ENCODE results near the gene CADPS2. TPM values are rescaled to one million over a fixed set of nuclear protein-coding genes. Genes with fewer than 3 reads are reported as not detected.

The CADPS2 gene
- total RNA-seq, 1 donor from 2014 or later, result 4.3 TPM

- no peaks in the 10 kb centered on the region for H3K36me3 Mint-ChIP-seq (ENCODE audit: insufficient read depth)
Observed at GRCh38 chr7:122327969-122328368, 558.3 kb downstream of the CADPS2 start.

GRCh38 chr7:122316467-122317388 lies 569.5 kb downstream of the CADPS2 start:
- peaks cover 92% of the 10 kb centered on the region for H3K27me3 Mint-ChIP-seq
- TF ChIP-seq CTCF (IDR thresholded peaks at IDR 0.05; ENCODE audit: unreplicated experiment), result no peak
- no peaks in the 10 kb centered on the region for H3K4me1 Mint-ChIP-seq (ENCODE audit: low read depth)
- no peaks in the 10 kb centered on the region for H3K36me3 Mint-ChIP-seq (ENCODE audit: insufficient read depth)
- H3K27ac Mint-ChIP-seq, result no peak overlapping the region
- DNase-seq (ENCODE audit: low spot score, unreplicated experiment), result no peak
- no peak overlapping the region for H3K4me3 Mint-ChIP-seq (ENCODE audit: low read depth)
- no peaks in the 10 kb centered on the region for H3K9me3 Mint-ChIP-seq (ENCODE audit: low read depth)

More at GRCh38 chr7:122327969-122328368, 558.3 kb downstream of the CADPS2 start:
- no peak overlapping the region for H3K4me3 Mint-ChIP-seq (ENCODE audit: low read depth)
- H3K4me1 Mint-ChIP-seq (ENCODE audit: low read depth), result peaks cover 2% of the 10 kb centered on the region
- peaks cover 13% of the 10 kb centered on the region for H3K27me3 Mint-ChIP-seq
- no peak for DNase-seq (ENCODE audit: low spot score, unreplicated experiment)
- TF ChIP-seq CTCF (IDR thresholded peaks at IDR 0.05; ENCODE audit: unreplicated experiment), result no peak
- H3K27ac Mint-ChIP-seq, result no peak overlapping the region
- no peaks in the 10 kb centered on the region for H3K9me3 Mint-ChIP-seq (ENCODE audit: low read depth)

- no peak for TF ChIP-seq CTCF (IDR thresholded peaks at IDR 0.05; ENCODE audit: unreplicated experiment)
- peaks cover 95% of the 10 kb centered on the region for H3K27me3 Mint-ChIP-seq
- DNase-seq (ENCODE audit: low spot score, unreplicated experiment), result no peak
- no peak overlapping the region for H3K27ac Mint-ChIP-seq
- no peak overlapping the region for H3K4me3 Mint-ChIP-seq (ENCODE audit: low read depth)
- H3K4me1 Mint-ChIP-seq (ENCODE audit: low read depth), result peaks cover 2% of the 10 kb centered on the region
- no peaks in the 10 kb centered on the region for H3K36me3 Mint-ChIP-seq (ENCODE audit: insufficient read depth)
- no peaks in the 10 kb centered on the region for H3K9me3 Mint-ChIP-seq (ENCODE audit: low read depth)
Observed at GRCh38 chr7:122315507-122316466, 570.5 kb downstream of the CADPS2 start.

- H3K27me3 Mint-ChIP-seq, result peaks cover 97% of the 10 kb centered on the region
- TF ChIP-seq CTCF (IDR thresholded peaks at IDR 0.05; ENCODE audit: unreplicated experiment), result no peak
Observed at GRCh38 chr7:122314284-122314683, 572.0 kb downstream of the CADPS2 start.

GRCh38 chr7:122312789-122313188 lies 573.5 kb downstream of the CADPS2 start:
- no peak for TF ChIP-seq CTCF (IDR thresholded peaks at IDR 0.05; ENCODE audit: unreplicated experiment)
- H3K27ac Mint-ChIP-seq, result no peak overlapping the region
- H3K4me3 Mint-ChIP-seq (ENCODE audit: low read depth), result no peak overlapping the region
- H3K4me1 Mint-ChIP-seq (ENCODE audit: low read depth), result peaks cover 6% of the 10 kb centered on the region
- DNase-seq (ENCODE audit: low spot score, unreplicated experiment), result no peak
- H3K36me3 Mint-ChIP-seq (ENCODE audit: insufficient read depth), result no peaks in the 10 kb centered on the region
- H3K9me3 Mint-ChIP-seq (ENCODE audit: low read depth), result no peaks in the 10 kb centered on the region
- H3K27me3 Mint-ChIP-seq, result peaks cover 97% of the 10 kb centered on the region

More at GRCh38 chr7:122314284-122314683, 572.0 kb downstream of the CADPS2 start:
- no peak overlapping the region for H3K27ac Mint-ChIP-seq
- H3K4me1 Mint-ChIP-seq (ENCODE audit: low read depth), result peaks cover 6% of the 10 kb centered on the region
- no peaks in the 10 kb centered on the region for H3K36me3 Mint-ChIP-seq (ENCODE audit: insufficient read depth)
- H3K4me3 Mint-ChIP-seq (ENCODE audit: low read depth), result no peak overlapping the region
- no peak for DNase-seq (ENCODE audit: low spot score, unreplicated experiment)
- no peaks in the 10 kb centered on the region for H3K9me3 Mint-ChIP-seq (ENCODE audit: low read depth)

Measured in progenitor cell of endocrine pancreas (in vitro differentiated cells).